Kidney epithelial cell (primary cell): ENCODE data around the gene MYO16. TPM values are rescaled to one million over a fixed set of nuclear protein-coding genes. Genes with fewer than 3 reads are reported as not detected.

Source experiments
- DNase-seq: peaks from one replicate; pipeline ENCODE4 v3.0.0-alpha.2; 2010; ENCODE audit warnings: low read depth
- H3K27me3 ChIP-seq: 2 replicates; pipeline ENCODE4 v1.6.0; 2011; ENCODE audit warnings: low read length; ENCODE audit not compliant: control insufficient read depth, insufficient read depth
- H3K36me3 ChIP-seq: 2 replicates; pipeline ENCODE4 v1.5.1; 2011; ENCODE audit warnings: low read length; ENCODE audit not compliant: control insufficient read depth, insufficient read depth
- H3K4me3 ChIP-seq: 2 replicates; pipeline ENCODE4 v1.5.1; 2011; ENCODE audit warnings: low read depth, mild to moderate bottlenecking, control low read depth, low read length
- CTCF ChIP-seq: IDR thresholded peaks from 2 replicates; pipeline ENCODE4 v1.5.1; 2011; ENCODE audit warnings: mild to moderate bottlenecking, moderate library complexity, low read length, control low read depth, inconsistent platforms; ENCODE audit not compliant: insufficient read depth, poor library complexity, severe bottlenecking
- total RNA-seq: library from RNA; depleted of rRNA; stranded (reverse); fragments of >200 nt; gene quantifications from 2 replicates; pipeline ENCODE4 v1.2.3, GENCODE V29; 2015

MYO16 gene
- total RNA-seq, result 0.27 and 0.38 TPM in 2 replicates

GRCh38 chr13:108629181-108629752 is at the start of gene MYO16:
Gene MYO16 (plus strand): TSS chr13:108629611. CDS start chr13:108629845, 234 bp downstream.
- DNase-seq, result no peak
- H3K27me3 ChIP-seq, result no peaks in the 10 kb centered on the region
- no peak for TF ChIP-seq CTCF

GRCh38 chr13:108586826-108587225 is 42.6 kb upstream of the MYO16 start:
- Histone ChIP-seq H3K27me3 (no peaks in the 10 kb centered on the region), H3K36me3 (no peaks in the 10 kb centered on the region), H3K4me3 (no peak overlapping the region)
- DNase-seq, result no peak
- no peak for TF ChIP-seq CTCF

More at GRCh38 chr13:108629181-108629752, at the start of gene MYO16:
- no peak within 1 kb of the TSS for H3K4me3 ChIP-seq
- no peaks in the 10 kb centered on the region for H3K36me3 ChIP-seq

- no peak for TF ChIP-seq CTCF
- Histone ChIP-seq H3K4me3 (no peak overlapping the region), H3K27me3 (no peaks in the 10 kb centered on the region), H3K36me3 (no peaks in the 10 kb centered on the region)
- DNase-seq, result no peak
These were observed 40.9 kb upstream of the MYO16 start for GRCh38 chr13:108588516-108588915.

- Histone ChIP-seq H3K27me3 (no peaks in the 10 kb centered on the region), H3K36me3 (no peaks in the 10 kb centered on the region), H3K4me3 (no peak overlapping the region)
- no peak for DNase-seq
- TF ChIP-seq CTCF, result no peak
These were observed 35.3 kb upstream of the MYO16 start for GRCh38 chr13:108594153-108594552.

- TF ChIP-seq CTCF, result no peak
- H3K4me3 ChIP-seq, result no peak overlapping the region
- DNase-seq, result no peak
- H3K36me3 ChIP-seq, result no peaks in the 10 kb centered on the region
- no peaks in the 10 kb centered on the region for H3K27me3 ChIP-seq
These were observed 33.8 kb upstream of the MYO16 start for GRCh38 chr13:108595436-108596274.

- Histone ChIP-seq H3K36me3 (no peaks in the 10 kb centered on the region), H3K4me3 (no peak overlapping the region), H3K27me3 (no peaks in the 10 kb centered on the region)
- no peak for DNase-seq
- no peak for TF ChIP-seq CTCF
These were observed 31.5 kb upstream of the MYO16 start for GRCh38 chr13:108597943-108598342.
